A673 (cell line): ENCODE results near the gene UNC13D. TPM values are rescaled to one million over a fixed set of nuclear protein-coding genes. Genes with fewer than 3 reads are reported as not detected.
"Not testable (repeated sequence)": the region's sequence is repeated elsewhere in the genome, so short reads cannot be mapped to it uniquely, and the experiment has no call there.

ENCODE experiments used
- BruUV-seq: library from RNA; stranded (reverse); fragments of 400-500 nt; replicated peaks from 2 replicates; lab custom pipeline; 2021; lab: Mats Ljungman, UMichigan
- CTCF ChIA-PET: fragments of 300-600 bp; sonication (Branson Sonifier 250); formaldehyde crosslinking; loops from one replicate; lab custom pipeline; 2022; ENCODE audit warnings: antibody characterized with exemption; lab: Charles Lee
- POLR2A ChIA-PET: fragments of 300-600 bp; sonication (Branson Sonifier 250); formaldehyde crosslinking; loops from one replicate; lab custom pipeline; 2022; ENCODE audit warnings: antibody characterized with exemption; ENCODE audit not compliant: low non-redundant PET; lab: Charles Lee
- DNase-seq: peaks from one replicate; pipeline ENCODE4 v3.0.0-alpha.2; 2015; ENCODE audit warnings: low spot score
- H3K27ac ChIP-seq: fragments of 200-600 bp; sonication (generic); 2 replicates; pipeline ENCODE4 v1.5.1; 2016; ENCODE audit warnings: mixed run types, low read depth, mild to moderate bottlenecking, mixed read lengths, antibody characterized with exemption, low read length; ENCODE audit not compliant: poor library complexity, severe bottlenecking
- H3K27me3 ChIP-seq: fragments of 200-600 bp; sonication (generic); replicated peaks from 2 replicates; pipeline ENCODE4 v1.6.1; 2017; ENCODE audit warnings: mixed run types, low read depth, mild to moderate bottlenecking, mixed read lengths, antibody characterized with exemption, low read length; ENCODE audit not compliant: insufficient read depth, poor library complexity
- H3K36me3 ChIP-seq: fragments of 200-600 bp; sonication (generic); 2 replicates; pipeline ENCODE4 v1.6.1; 2016; ENCODE audit warnings: mixed run types, mild to moderate bottlenecking, mixed read lengths, antibody characterized with exemption, low read length; ENCODE audit not compliant: insufficient read depth, poor library complexity, severe bottlenecking
- H3K4me1 ChIP-seq: fragments of 200-600 bp; sonication (generic); 2 replicates; pipeline ENCODE4 v1.6.1; 2017; ENCODE audit warnings: mixed run types, mild to moderate bottlenecking, mixed read lengths, antibody characterized with exemption, low read length; ENCODE audit not compliant: insufficient read depth, poor library complexity, severe bottlenecking
- H3K4me3 ChIP-seq: fragments of 200-600 bp; sonication (generic); 2 replicates; pipeline ENCODE4 v1.5.1; 2016; ENCODE audit warnings: low read depth, mixed run types, mild to moderate bottlenecking, mixed read lengths, low read length; ENCODE audit not compliant: poor library complexity, severe bottlenecking
- H3K9me3 ChIP-seq: fragments of 200-600 bp; sonication (generic); 2 replicates; pipeline ENCODE4 v1.6.1; 2016; ENCODE audit warnings: mixed run types, low read depth, mild to moderate bottlenecking, mixed read lengths, antibody characterized with exemption, low read length; ENCODE audit not compliant: poor library complexity, severe bottlenecking
- CTCF ChIP-seq: fragments of 300-800, 200-600 bp; sonication (generic); conservative IDR thresholded peaks from 2 replicates; pipeline ENCODE4 v1.5.1; 2017; ENCODE audit warnings: low read depth, mild to moderate bottlenecking, antibody characterized with exemption, low read length, moderate library complexity, mixed read lengths
- EZH2 ChIP-seq: fragments of 200-600 bp; sonication (generic); IDR thresholded peaks from 2 replicates; pipeline ENCODE4 v1.6.1; 2017; ENCODE audit warnings: borderline replicate concordance, low read depth, mild to moderate bottlenecking, mixed read lengths, antibody characterized with exemption, low read length; ENCODE audit not compliant: poor library complexity, severe bottlenecking
- intact Hi-C: fragments of 100-400 bp; cut with micrococcal nuclease; formaldehyde crosslinking; loops from one replicate; pipeline ENCODE4 v1.10.0; 2022; ENCODE audit not compliant: unreplicated experiment
- total RNA-seq: library from RNA; stranded (reverse); gene quantifications from 2 replicates; pipeline ENCODE4 v1.2.3, GENCODE V29; 2021

Gene UNC13D
- total RNA-seq, 1 experiment from 2014 or later, result 0.37 TPM

GRCh38 chr17:75864448-75864871 lies 20.3 kb upstream of the UNC13D start:
- H3K4me1 ChIP-seq, result no peaks in the 10 kb centered on the region
- intact Hi-C loops, result no loop called here
- no peak overlapping the region for H3K27ac ChIP-seq
- CTCF ChIA-PET, result no interaction called here
- BruUV-seq, result no TSS peak
- H3K36me3 ChIP-seq, result no peaks in the 10 kb centered on the region
- peak; percentile 51 for DNase-seq
- no peaks in the 10 kb centered on the region for H3K27me3 ChIP-seq
- POLR2A ChIA-PET, result no interaction called here
- H3K9me3 ChIP-seq, result no peaks in the 10 kb centered on the region
- no peak for TF ChIP-seq EZH2
- H3K4me3 ChIP-seq, result no peak overlapping the region

GRCh38 chr17:75861927-75862317 lies 17.7 kb upstream of the UNC13D start:
- intact Hi-C loops, result no loop called here
- H3K27me3 ChIP-seq, result no peaks in the 10 kb centered on the region
- no peaks in the 10 kb centered on the region for H3K36me3 ChIP-seq
- no peak overlapping the region for H3K27ac ChIP-seq
- no peak overlapping the region for H3K4me3 ChIP-seq
- H3K4me1 ChIP-seq, result no peaks in the 10 kb centered on the region
- no peaks in the 10 kb centered on the region for H3K9me3 ChIP-seq
- BruUV-seq, result no TSS peak
- TF ChIP-seq EZH2, result no peak
- TF ChIP-seq CTCF, result no peak
- CTCF ChIA-PET, result no interaction called here
- POLR2A ChIA-PET, result no interaction called here
- no peak for DNase-seq

- H3K4me1 ChIP-seq, H3K4me3 ChIP-seq, POLR2A ChIA-PET, H3K27me3 ChIP-seq, H3K36me3 ChIP-seq, H3K27ac ChIP-seq, intact Hi-C loops, DNase-seq, H3K9me3 ChIP-seq, BruUV-seq: not testable (repeated sequence)
- CTCF ChIA-PET, result interaction anchor here (0.7 kb wide), 1 partner anchor 1298 kb away, joined by 3 read pairs; no protein-coding TSS in a partner anchor
Measured at GRCh38 chr17:75859358-75859757, 15.2 kb upstream of the UNC13D start.

- H3K27ac ChIP-seq, result peak overlapping the region; percentile 86
- CTCF ChIA-PET, result interaction anchor here (1.1 to 1.6 kb wide), 2 partner anchors 19 to 123 kb away, joined by 3 to 4 read pairs; partner anchors contain the start of genes ACOX1 and TEN1
- no peaks in the 10 kb centered on the region for H3K9me3 ChIP-seq
- peaks cover 5% of the 10 kb centered on the region for H3K36me3 ChIP-seq
- TF ChIP-seq EZH2 (no peak), CTCF (no peak)
- peaks cover 13% of the 10 kb centered on the region for H3K4me1 ChIP-seq
- POLR2A ChIA-PET, result interaction anchor here (2.1 kb wide), 1 partner anchor 76 kb away, joined by 6 read pairs; no protein-coding TSS in a partner anchor
- no peak for DNase-seq
- intact Hi-C loops, result no loop called here
- H3K4me3 ChIP-seq, result peak overlapping the region; percentile 63
- H3K27me3 ChIP-seq, result no peaks in the 10 kb centered on the region
- BruUV-seq, result TSS peak; percentile 86
Measured at GRCh38 chr17:75856062-75856756, 12.0 kb upstream of the UNC13D start.
